T-helper 2 cell treated with Interferon-gamma antibody and Interleukin-4, amounts not matched to agents 100 ng/mL and 5 ng/mL, for 36 hours (primary cell): ENCODE data around the gene UBAP1L. TPM values are rescaled to one million over a fixed set of nuclear protein-coding genes. Genes with fewer than 3 reads are reported as not detected.
"Not testable (repeated sequence)": the region's sequence is repeated elsewhere in the genome, so short reads cannot be mapped to it uniquely, and the experiment has no call there.

ENCODE experiments used
- intact Hi-C: fragments of 100-400 bp; cut with micrococcal nuclease; formaldehyde crosslinking; loops from one replicate; pipeline ENCODE4 v1.15.1; 2023
- total RNA-seq: library from RNA; stranded (reverse); gene quantifications from 2 replicates; pipeline ENCODE4 v1.2.3, GENCODE V29; 2022

Gene UBAP1L
- total RNA-seq, 1 donor from 2014 or later, result 5.9 TPM

DNA sequence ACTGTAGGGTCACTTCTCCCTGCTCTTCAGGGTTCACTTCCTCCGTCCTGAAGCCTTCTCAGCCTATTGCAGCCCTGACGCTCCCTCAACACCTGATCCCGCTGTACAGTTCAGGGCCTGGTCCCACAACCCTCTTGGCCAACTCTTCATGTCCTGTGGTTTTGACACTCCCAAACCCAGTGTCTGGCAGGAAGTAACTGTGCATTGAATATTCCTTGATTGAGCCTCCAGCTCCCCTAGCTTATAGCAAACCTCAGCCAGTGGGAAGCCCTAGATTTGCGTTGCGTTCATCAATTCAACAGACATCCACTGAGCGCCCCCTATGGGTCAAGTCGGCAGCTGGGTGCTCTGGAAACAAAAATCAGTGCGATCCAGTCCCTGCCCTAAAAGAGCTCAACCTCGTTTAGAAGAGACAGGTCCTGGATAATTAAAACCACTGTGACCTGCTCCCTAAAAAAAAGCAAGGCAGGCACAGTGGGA is 13.5 kb downstream of the UBAP1L start:
- intact Hi-C loops, result no loop called here

DNA sequence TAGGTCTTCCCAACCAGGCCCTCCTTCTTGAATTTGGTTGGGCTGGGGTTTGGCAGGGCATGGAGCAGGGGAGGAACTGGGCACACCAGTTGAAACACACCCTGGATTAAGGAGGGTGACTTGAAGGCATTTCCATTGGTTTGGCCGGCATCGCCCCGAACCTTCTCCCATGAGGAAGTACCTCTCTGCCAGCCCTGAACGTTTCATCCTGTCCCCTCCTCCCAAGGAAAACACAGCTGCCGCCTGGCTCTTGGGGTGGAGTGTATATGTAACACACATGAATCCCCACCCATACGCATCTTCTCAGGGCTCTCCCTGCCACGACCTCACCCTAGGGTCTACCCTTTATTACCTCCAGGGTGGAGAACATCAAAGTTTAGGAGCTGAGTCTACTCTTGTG is 14.6 kb downstream of the UBAP1L start:
- intact Hi-C loops, result no loop called here

DNA sequence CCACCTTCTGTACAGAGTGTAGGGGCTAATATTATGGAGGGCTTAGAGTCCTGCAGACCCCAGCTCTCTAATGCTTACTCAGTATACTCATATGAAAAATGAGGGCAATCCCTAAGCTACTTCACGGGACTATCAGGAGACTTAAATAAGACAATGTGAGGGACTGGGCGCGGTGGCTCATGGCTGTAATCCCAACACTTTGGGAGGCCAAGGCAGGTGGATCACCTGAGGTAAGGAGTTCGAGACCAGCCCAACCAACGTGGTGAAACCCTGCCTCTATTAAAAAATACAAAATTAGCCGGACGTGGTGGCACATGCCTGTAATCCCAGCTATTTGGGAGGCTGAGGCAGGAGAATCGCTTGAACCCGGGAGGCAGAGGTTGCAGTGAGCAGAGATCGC is 15.2 kb downstream of the UBAP1L start:
- intact Hi-C loops, result not testable (repeated sequence)

GRCh38 chr15:65099336-65099735 is 15.7 kb downstream of the UBAP1L start:
- intact Hi-C loops, result no loop called here

- intact Hi-C loops, result no loop called here
Observed at GRCh38 chr15:65097651-65098263, 17.2 kb downstream of the UBAP1L start.

DNA sequence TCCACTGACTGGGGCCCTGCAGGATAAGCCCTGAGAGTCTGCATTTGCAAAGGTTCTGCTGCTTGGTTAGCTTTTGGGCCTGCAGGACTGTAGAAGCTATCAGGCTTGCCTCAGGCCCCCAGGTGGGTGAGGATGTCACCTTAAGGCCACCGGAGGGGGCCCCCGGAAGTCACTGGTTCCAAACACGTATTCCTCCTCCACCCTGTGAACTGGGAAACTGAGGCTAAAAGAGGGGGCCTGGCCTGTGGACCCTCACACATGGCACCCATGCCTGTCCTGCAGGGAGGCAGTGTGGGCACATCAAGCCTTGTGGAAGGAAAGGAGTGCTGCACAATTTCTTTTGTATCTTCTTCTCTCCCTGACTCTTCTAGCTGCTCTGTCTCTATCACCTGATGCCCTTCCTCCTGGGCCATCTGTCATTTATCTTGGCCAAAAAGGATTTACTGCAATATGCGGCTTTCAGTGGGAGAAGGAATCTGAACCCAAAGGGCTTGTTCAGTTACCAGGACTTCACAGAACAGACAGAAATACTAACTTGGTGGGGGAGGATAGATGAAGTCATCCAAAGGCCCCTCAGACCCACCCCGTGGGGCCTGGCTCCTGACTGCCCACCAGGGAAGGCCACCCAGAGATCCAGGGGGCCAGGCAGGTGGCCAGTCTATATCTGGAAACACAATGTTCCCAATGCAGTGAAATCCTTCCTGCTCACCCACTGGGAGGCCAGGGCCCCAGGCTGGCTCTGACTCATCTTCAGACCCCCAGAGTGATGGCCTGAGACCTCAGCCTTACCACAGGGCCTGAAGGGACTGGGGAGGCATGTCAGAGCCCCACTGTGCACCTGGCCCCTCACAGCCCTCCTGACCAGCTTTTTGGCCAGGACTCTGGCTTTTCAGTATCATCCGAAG is 18.3 kb downstream of the UBAP1L start:
- intact Hi-C loops, result no loop called here

DNA sequence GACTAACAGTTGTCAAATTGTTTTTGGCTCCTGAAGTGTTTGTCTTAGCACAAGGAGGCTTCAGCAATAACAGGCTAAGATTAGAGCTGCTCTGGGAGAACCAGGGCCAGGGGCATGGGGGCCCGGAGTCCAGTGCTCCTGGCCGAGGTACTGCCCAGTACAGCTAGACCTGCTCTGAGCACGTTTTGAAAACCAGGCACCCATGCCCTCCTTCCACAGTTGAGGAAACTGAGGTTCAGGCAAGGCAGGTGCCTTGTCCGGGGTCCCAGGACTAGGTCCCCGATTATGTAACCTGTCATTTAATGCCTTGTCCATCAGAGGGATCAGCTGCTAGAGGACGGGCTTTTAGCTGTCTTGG is 19.3 kb downstream of the UBAP1L start:
- intact Hi-C loops, result no loop called here

DNA sequence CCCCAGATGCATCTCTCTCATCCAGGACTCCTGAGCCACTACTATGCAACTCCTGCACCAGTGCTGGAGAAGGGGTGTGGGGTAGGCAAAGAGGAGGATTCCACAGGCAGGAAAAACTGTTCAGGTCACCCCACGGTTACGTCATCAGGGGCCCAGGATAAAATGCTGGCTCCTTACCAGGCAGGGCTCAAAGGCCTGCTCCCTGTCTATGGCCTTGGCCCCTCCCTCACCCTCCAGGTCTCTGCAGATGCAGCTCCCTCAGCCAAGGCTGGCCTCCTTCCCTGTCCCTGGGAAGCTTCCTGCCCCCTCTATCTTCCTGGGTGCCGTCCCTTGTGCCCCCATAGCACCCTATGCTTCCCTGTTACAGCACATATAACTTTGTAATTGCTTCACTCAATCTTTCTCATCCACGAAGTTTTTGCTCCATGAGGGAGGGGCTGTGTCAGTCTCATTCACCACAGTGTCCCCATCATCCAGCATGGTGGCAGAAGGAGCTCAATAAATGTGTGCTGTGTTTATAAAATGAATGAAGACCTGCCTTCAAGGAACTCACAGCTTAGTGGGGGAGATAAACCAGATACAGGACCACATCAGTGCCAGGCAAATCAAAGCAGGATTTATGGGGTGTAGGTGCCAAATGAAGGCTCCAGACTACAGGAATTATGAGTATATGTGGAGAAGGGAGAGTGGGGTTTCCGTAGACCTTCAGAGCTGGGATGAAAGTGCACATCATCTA is 19.8 kb downstream of the UBAP1L start:
- intact Hi-C loops, result no loop called here

- intact Hi-C loops, result no loop called here
Observed at GRCh38 chr15:65094294-65094995, 20.6 kb downstream of the UBAP1L start.

- intact Hi-C loops, result not testable (repeated sequence)
Observed at GRCh38 chr15:65093793-65094170, 21.2 kb downstream of the UBAP1L start.

DNA sequence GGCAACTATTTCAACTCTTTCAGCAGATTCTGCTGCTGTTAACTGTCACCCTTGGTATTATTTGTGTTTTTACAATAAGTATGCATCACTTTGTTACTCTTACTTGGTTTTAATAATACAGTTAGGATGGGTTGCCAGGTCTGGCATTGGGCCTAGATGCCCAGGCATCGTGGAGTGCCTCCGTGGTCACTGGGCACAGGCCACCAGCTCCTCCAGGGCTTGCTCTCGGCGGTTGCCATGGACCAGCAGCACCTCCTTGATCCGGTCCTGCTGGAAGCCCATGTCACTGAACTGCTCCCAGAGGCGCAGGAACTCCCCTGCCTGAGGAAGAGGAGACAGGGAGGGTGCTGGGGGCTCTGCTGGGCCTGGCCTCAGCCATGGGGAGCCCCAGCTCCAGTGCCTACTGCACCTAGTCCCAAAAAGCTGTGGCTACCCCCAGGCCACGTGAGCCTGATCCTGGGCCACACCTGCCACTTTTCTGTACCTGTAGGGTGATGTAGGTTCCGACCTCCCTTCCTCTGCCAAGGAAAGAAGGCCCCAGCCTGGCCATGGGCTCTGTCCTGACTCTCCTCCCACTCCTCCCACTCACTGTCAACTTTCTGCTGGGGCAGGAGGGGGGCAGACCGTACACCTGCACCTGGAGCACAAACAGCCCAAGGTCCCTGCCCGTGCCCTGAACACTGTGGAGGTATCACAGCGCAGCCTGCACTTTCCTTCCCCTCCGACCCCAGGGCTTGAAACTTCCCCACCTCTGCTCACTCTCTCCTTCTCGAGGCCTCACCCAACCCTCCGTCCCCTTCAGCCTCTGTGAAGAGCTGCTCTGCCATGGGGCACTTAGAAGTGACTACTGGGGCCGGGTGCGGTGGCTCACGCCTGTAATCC is 21.8 kb downstream of the UBAP1L start:
- intact Hi-C loops, result no loop called here

DNA sequence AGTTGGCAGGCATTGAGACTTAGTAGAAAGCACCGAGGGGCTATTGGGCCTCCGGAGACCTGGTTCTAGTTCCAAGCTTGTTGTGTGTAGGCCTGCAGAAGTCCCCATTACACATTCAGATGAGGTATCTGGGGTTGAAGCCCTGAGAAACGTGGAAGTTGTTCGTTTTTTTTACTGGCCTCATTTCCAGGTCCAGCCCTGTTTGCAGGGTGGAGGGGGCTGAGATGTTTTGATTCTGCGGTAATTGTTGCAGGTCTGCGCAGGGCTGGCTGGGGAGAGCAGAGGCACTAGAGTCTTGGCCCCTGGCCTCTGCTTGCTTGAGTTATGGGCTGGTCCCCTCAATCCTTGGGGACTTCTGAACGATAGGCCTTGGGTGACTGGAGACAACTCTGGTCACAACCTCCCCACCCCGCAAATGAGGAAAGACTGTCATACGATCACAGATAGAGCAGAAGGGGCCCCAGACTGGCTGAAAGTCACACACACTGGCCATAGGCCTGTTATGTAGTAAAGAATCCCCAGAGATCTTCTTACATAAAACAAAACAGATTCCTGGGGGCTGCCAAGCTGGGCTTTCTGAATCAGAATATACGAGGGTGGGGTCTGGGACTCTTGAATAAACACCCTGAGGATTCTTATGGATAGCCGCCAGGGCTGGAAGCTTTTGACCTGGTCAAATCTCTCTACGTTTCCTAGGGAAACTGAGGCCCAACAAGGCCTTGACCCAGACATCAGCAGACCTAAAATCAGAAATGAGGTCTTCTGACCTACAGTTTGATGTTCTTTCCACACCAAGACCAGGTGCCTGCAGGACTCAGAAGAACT is 22.8 kb downstream of the UBAP1L start:
- intact Hi-C loops, result no loop called here

DNA sequence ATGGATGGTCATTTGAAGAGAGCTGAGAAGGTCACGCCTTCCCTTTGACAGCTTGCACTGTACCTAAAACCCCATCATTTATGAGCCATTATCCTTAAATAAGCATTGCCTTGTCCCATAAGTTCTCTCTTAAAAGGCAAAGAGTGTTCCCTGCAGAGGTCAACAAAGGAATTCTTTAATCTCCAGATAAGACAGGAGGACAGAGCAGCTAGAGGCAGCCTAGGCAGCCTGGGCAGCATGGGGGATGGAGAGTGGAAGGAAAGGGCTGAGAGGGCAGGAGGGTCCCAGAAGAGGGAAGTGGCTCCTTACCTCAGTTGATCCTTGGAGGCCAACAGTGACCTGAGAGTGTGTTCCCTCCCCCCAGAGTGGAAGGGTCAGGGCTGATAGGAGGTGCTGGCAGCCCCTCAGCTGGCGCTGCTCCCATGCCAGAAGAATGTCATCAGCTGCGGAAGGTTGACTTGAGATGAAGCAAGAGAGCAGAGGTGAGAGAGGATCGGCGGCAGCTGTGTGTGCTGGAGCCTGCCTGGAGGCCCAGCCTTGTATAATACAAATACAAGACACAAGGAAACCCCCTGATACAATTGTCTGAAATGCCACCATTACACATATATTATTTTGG is 25.7 kb downstream of the UBAP1L start:
- intact Hi-C loops, result no loop called here

- intact Hi-C loops, result no loop called here
Observed at GRCh38 chr15:65088643-65089021, 26.4 kb downstream of the UBAP1L start.

- intact Hi-C loops, result no loop called here
Observed at GRCh38 chr15:65087873-65088642, 26.9 kb downstream of the UBAP1L start.

DNA sequence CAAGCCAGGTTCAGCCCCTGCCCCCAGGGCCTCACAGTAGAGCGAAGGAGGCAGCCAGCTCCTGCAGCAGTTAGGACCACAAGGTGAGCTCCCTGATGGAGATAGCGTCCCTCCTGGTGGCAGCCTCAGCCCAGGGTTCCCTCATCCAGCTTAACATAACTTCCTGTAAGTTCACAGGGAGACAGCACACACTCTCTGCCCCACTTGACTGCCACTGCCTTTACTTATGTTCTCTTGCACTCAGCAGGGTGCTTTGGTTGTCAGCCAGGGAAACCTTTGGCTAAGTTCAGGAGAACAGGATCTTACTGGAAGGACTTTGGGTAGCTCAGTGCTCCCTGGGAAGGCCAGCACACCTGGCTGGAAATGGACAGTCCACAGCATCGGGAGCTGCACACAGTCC is 27.6 kb downstream of the UBAP1L start:
- intact Hi-C loops, result no loop called here

DNA sequence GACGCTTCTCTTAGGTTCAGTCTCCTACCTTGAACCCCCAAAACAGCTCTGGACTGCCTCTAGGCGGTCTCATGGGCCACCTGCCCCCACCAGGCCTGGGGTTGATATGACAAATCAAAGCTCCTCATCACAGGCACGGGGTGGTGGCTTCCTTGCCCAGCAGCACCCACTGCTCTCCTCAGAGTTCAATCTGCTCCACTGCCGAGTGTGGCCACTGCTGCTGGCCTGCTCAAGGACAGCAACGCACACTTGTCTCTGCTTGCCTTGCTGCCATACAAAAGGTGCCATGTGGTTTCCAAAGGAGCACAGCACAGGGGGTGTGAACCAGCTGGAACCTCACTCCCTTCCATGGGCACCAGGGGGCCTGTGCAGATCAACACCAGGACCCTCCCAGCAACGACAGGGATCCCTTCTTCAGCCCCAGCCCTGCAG is 28.3 kb downstream of the UBAP1L start:
- intact Hi-C loops, result no loop called here

DNA sequence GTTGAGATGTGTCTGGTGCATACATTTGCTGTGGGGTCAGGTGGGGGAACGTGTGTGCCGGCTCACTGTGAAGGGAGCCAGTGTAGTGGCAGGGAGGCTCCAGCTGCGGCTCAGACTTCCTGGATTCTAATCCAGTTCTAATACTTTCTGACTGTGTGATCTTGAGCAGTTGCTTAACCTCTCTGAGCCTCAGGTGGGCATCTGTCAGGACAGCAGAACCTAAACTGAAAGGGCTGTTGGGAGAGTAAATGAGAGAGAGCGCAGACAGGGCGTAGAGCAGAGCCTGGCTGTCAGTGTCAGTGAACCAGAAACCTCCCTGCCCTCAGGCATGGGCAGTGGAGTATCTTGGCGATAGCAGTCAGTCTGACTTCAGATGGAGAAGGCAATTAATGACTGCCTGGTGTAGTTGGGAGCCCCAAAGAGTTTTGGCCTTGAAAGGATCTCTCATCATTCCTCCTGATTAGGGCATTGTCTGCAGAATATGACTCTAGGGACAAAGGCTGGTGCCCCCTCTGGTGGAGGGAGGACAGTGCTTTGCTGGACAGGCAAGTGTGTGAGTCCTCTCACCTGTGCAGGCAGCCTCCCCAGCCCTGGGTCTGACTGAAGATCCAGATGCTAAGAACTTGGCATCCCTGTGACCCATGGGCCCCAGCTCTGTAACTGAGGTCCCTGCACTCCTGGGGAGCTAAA is 28.9 kb downstream of the UBAP1L start:
- intact Hi-C loops, result no loop called here
